Keratinocyte (primary cell): Measurements from ENCODE around the gene TTN. TPM values are rescaled to one million over a fixed set of nuclear protein-coding genes. Genes with fewer than 3 reads are reported as not detected.

Experiments used
- DNase-seq: peaks from one replicate; pipeline ENCODE4 v3.0.0-alpha.2; 2011; ENCODE audit warnings: low read depth, missing footprints, low spot score
- FAIRE-seq: peaks from 2 replicates; lab custom pipeline; 2011; peaks lifted over from hg19 to GRCh38; lab: Jason Lieb, UNC
- H2AFZ ChIP-seq: 2 replicates; pipeline ENCODE4 v1.6.0; 2012; ENCODE audit warnings: low read length, control low read depth, inconsistent platforms; ENCODE audit not compliant: control insufficient read depth
- H3K27ac ChIP-seq: 2 replicates; pipeline ENCODE4 v1.5.1; 2011; ENCODE audit warnings: low read length; ENCODE audit not compliant: control insufficient read depth, insufficient read depth
- H3K27me3 ChIP-seq: 3 replicates; pipeline ENCODE4 v1.6.0; 2011; ENCODE audit warnings: low read length; ENCODE audit not compliant: control insufficient read depth, insufficient read depth; ENCODE audit errors: extremely low read depth
- H3K36me3 ChIP-seq, 2 experiments: 2 replicates in 1 of 2; 3 replicates in 1 of 2; pipeline ENCODE4 v1.5.1; 2011; ENCODE audit warnings: low read length in 2 of 2, mild to moderate bottlenecking in 1 of 2; ENCODE audit not compliant: control insufficient read depth in 2 of 2, insufficient read depth in 2 of 2; ENCODE audit errors: extremely low read depth in 1 of 2
- H3K4me1 ChIP-seq: 3 replicates; pipeline ENCODE4 v1.5.1; 2011; ENCODE audit warnings: low read length; ENCODE audit not compliant: control insufficient read depth, insufficient read depth; ENCODE audit errors: extremely low read depth
- H3K4me2 ChIP-seq: 3 replicates; pipeline ENCODE4 v1.6.0; 2011; ENCODE audit warnings: low read depth, low read length; ENCODE audit not compliant: control insufficient read depth, insufficient read depth; ENCODE audit errors: extremely low read depth
- H3K4me3 ChIP-seq, 3 experiments: fragments of 200-600 bp in 1 of 3; sonication (generic) in 1 of 3; 2 replicates in 2 of 3; 3 replicates in 1 of 3; pipeline ENCODE4 v1.5.1; 2011 to 2016; ENCODE audit warnings: low read length in 3 of 3, mild to moderate bottlenecking in 3 of 3, control low read depth in 2 of 3, inconsistent platforms in 1 of 3, low read depth in 1 of 3, mixed read lengths in 1 of 3, mixed run types in 1 of 3, moderate library complexity in 1 of 3; ENCODE audit not compliant: control insufficient read depth in 2 of 3, insufficient read depth in 2 of 3; ENCODE audit errors: extremely low read depth in 1 of 3
- H3K79me2 ChIP-seq: 2 replicates; pipeline ENCODE4 v1.6.0; 2012; ENCODE audit warnings: low read length; ENCODE audit not compliant: control insufficient read depth, insufficient read depth
- H3K9ac ChIP-seq: 3 replicates; pipeline ENCODE4 v1.6.0; 2011; ENCODE audit warnings: low read length; ENCODE audit not compliant: control insufficient read depth, insufficient read depth; ENCODE audit errors: extremely low read depth
- H3K9me1 ChIP-seq: 3 replicates; pipeline ENCODE4 v1.6.0; 2011; ENCODE audit warnings: low read length; ENCODE audit not compliant: control insufficient read depth, insufficient read depth; ENCODE audit errors: extremely low read depth
- H3K9me3 ChIP-seq: 2 replicates; pipeline ENCODE4 v1.5.1; 2012; ENCODE audit warnings: low read depth, low read length; ENCODE audit not compliant: control insufficient read depth
- H4K20me1 ChIP-seq: 3 replicates; pipeline ENCODE4 v1.6.0; 2011; ENCODE audit warnings: low read length; ENCODE audit not compliant: control insufficient read depth, insufficient read depth; ENCODE audit errors: extremely low read depth
- CTCF ChIP-seq, 3 experiments: IDR thresholded peaks in 1 of 3; conservative IDR thresholded peaks in 1 of 3; optimal IDR thresholded peaks in 1 of 3; 2 replicates in 2 of 3; 3 replicates in 1 of 3; pipeline versions ENCODE3 to v1.5.1; 2011; ENCODE audit warnings: low read length in 3 of 3, mild to moderate bottlenecking in 3 of 3, moderate library complexity in 2 of 3, control low read depth in 1 of 3, inconsistent platforms in 1 of 3; ENCODE audit not compliant: insufficient read depth in 2 of 3; ENCODE audit errors: extremely low read depth in 1 of 3
- EZH2 ChIP-seq: IDR thresholded peaks from one replicate; pipeline ENCODE4 v1.6.1; 2012; ENCODE audit warnings: inconsistent platforms, mild to moderate bottlenecking, low read length, moderate library complexity
- dilution Hi-C: fragments of 300-500 bp; cut with MboI; formaldehyde crosslinking; loops from one replicate; pipeline ENCODE4 v1.7.0; 2020; ENCODE audit warnings: low sequenced_read_pairs; ENCODE audit not compliant: extremely low pct_ligation_motif_present
- polyA plus RNA-seq, 5 experiments: library from polyadenylated mRNA; depleted of rRNA in 3 of 5; stranded (reverse) in 3 of 5; stranded (forward) in 1 of 5; unstranded in 1 of 5; fragments of >200 nt; gene quantifications; 1 replicate in 1 of 5; 2 replicates in 3 of 5; 3 replicates in 1 of 5; pipeline versions ENCODE4 v1.2.1 to v1.2.3, GENCODE V29; 2011 to 2012; ENCODE audit warnings: missing spikeins in 2 of 5, low read depth in 1 of 5, low replicate concordance in 1 of 5

The TTN gene
- polyA plus RNA-seq, 1 donor (not counting 4 experiments of a cell fraction or from before 2014, with no cell fraction given): 0.01 TPM

DNA sequence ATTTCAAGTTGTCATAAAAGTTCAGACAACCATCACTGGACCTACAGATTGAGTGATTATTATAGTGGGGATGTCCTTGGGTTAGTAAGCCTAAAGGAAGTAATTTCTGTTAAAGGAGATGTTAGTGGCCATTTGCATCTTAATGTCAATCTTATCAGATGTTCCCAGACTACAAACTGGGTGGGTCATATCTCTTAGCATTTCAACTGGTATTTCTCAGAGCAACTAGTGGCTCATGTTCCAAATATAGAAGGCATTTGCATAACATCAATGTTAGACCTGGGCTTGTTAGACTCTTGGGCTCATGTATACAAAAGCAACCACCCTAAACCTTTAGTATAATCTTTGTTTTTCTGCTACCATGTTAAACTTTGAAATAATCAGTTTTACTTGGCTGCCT lies 309.1 kb downstream of the TTN start:
- DNase-seq (no peak), FAIRE-seq (no peak)
- H3K27ac ChIP-seq: no peak overlapping the region
- H3K4me2 ChIP-seq: no peak overlapping the region
- no peaks in the 10 kb centered on the region for H3K27me3 ChIP-seq
- H2AFZ ChIP-seq: no peak overlapping the region
- no peaks in the 10 kb centered on the region for H4K20me1 ChIP-seq
- TF ChIP-seq CTCF (optimal IDR thresholded peaks at IDR 0.05 in 1 of 3, IDR thresholded peaks at IDR 0.05 in 1 of 3, conservative IDR thresholded peaks at IDR 0.05 in 1 of 3; ENCODE audit: extremely low read depth in 1 of 3, insufficient read depth in 2 of 3, low read length in 3 of 3): no peak
- TF ChIP-seq EZH2: no peak
- peaks cover 10 to 18% of the 10 kb centered on the region in 2 experiments for H3K36me3 ChIP-seq
- no peaks in the 10 kb centered on the region for H3K9me3 ChIP-seq
- no peaks in the 10 kb centered on the region for H3K4me1 ChIP-seq
- H3K9me1 ChIP-seq: no peaks in the 10 kb centered on the region
- H3K9ac ChIP-seq: no peak overlapping the region
- H3K79me2 ChIP-seq: no peaks in the 10 kb centered on the region
- dilution Hi-C loops: no loop called here
- H3K4me3 ChIP-seq: no peak overlapping the region

GRCh38 chr2:178496049-178496448 lies 311.2 kb downstream of the TTN start:
- no peak for TF ChIP-seq EZH2
- TF ChIP-seq CTCF (optimal IDR thresholded peaks at IDR 0.05 in 1 of 3, IDR thresholded peaks at IDR 0.05 in 1 of 3, conservative IDR thresholded peaks at IDR 0.05 in 1 of 3; ENCODE audit: extremely low read depth in 1 of 3, insufficient read depth in 2 of 3, low read length in 3 of 3): no peak
- Histone ChIP-seq H3K9ac (no peak overlapping the region), H3K4me1 (no peaks in the 10 kb centered on the region), H3K9me1 (no peaks in the 10 kb centered on the region), H3K27ac (no peak overlapping the region), H4K20me1 (no peaks in the 10 kb centered on the region), H3K36me3 (peaks cover 8 to 19% of the 10 kb centered on the region in 2 experiments), H3K79me2 (no peaks in the 10 kb centered on the region), H2AFZ (no peak overlapping the region), H3K27me3 (no peaks in the 10 kb centered on the region), H3K4me2 (no peak overlapping the region), H3K4me3 (no peak overlapping the region), H3K9me3 (no peaks in the 10 kb centered on the region)
- no peak for DNase-seq
- no peak for FAIRE-seq
- dilution Hi-C loops: no loop called here
